Esophagus squamous epithelium (tissue), 4 donors: ENCODE results near the gene CCSER1.

Source experiments
- CTCF ChIP-seq, 6 experiments: fragments of 450-650 bp in 4 of 6; fragments of 200-600 bp in 2 of 6; sonication (generic) in 2 of 6; IDR thresholded peaks; one replicate each; pipeline ENCODE4 v1.5.1; 2016 to 2019; ENCODE audit warnings: antibody characterized with exemption in 6 of 6, mild to moderate bottlenecking in 4 of 6, moderate library complexity in 4 of 6
- POLR2A ChIP-seq, 4 donors: fragments of 450-650 bp; IDR thresholded peaks; one replicate each; pipeline ENCODE4 v1.6.1; 2017; ENCODE audit warnings: antibody characterized with exemption in 4 of 4, mild to moderate bottlenecking in 4 of 4, moderate library complexity in 3 of 4

- TF ChIP-seq CTCF (IDR thresholded peaks at IDR 0.05) (no peak), POLR2A (IDR thresholded peaks at IDR 0.05) (no peak)
Observed at GRCh38 chr4:90474484-90474883, 347.3 kb downstream of the CCSER1 start.
